ENCODE measurements around the gene MEF2D. TPM values are rescaled to one million over a fixed set of nuclear protein-coding genes. Genes with fewer than 3 reads are reported as not detected.

MEF2D gene
- polyA plus RNA-seq, 1 donor (not counting 4 experiments of a cell fraction or from before 2014, with no cell fraction given) = 9.3 TPM

GRCh38 chr1:156464825-156465452 lies 35.6 kb downstream of the MEF2D start:
- no peaks in the 10 kb centered on the region for H4K20me1 ChIP-seq (ENCODE audit: control insufficient read depth, extremely low read depth, insufficient read depth, low read length)
- no peaks in the 10 kb centered on the region for H3K9me1 ChIP-seq (ENCODE audit: control insufficient read depth, extremely low read depth, insufficient read depth, low read length)
- no peak overlapping the region for H3K9ac ChIP-seq (ENCODE audit: control insufficient read depth, extremely low read depth, insufficient read depth, low read length)
- H3K4me1 ChIP-seq (ENCODE audit: control insufficient read depth, extremely low read depth, insufficient read depth, low read length) = peaks cover 47% of the 10 kb centered on the region
- H3K79me2 ChIP-seq (ENCODE audit: control insufficient read depth, insufficient read depth, low read length) = no peaks in the 10 kb centered on the region
- H3K27ac ChIP-seq (ENCODE audit: control insufficient read depth, insufficient read depth, low read length) = peak overlapping the region; percentile 70
- no peak overlapping the region for H3K4me3 ChIP-seq (ENCODE audit: control insufficient read depth in 2 of 3, extremely low read depth in 1 of 3, insufficient read depth in 2 of 3, low read depth in 1 of 3, low read length in 3 of 3)
- peak overlapping the region; percentile 49 for H3K4me2 ChIP-seq (ENCODE audit: control insufficient read depth, extremely low read depth, insufficient read depth, low read depth, low read length)
- DNase-seq (ENCODE audit: low read depth, low spot score) (no peak), FAIRE-seq (peak; percentile 56)
- TF ChIP-seq EZH2 (IDR thresholded peaks at IDR 0.05; ENCODE audit: low read length) = no peak
- TF ChIP-seq, protein P1, sequence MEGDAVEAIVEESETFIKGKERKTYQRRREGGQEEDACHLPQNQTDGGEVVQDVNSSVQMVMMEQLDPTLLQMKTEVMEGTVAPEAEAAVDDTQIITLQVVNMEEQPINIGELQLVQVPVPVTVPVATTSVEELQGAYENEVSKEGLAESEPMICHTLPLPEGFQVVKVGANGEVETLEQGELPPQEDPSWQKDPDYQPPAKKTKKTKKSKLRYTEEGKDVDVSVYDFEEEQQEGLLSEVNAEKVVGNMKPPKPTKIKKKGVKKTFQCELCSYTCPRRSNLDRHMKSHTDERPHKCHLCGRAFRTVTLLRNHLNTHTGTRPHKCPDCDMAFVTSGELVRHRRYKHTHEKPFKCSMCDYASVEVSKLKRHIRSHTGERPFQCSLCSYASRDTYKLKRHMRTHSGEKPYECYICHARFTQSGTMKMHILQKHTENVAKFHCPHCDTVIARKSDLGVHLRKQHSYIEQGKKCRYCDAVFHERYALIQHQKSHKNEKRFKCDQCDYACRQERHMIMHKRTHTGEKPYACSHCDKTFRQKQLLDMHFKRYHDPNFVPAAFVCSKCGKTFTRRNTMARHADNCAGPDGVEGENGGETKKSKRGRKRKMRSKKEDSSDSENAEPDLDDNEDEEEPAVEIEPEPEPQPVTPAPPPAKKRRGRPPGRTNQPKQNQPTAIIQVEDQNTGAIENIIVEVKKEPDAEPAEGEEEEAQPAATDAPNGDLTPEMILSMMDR (optimal IDR thresholded peaks at IDR 0.05 in 1 of 3, IDR thresholded peaks at IDR 0.05 in 1 of 3, conservative IDR thresholded peaks at IDR 0.05 in 1 of 3; ENCODE audit: extremely low read depth in 1 of 3, insufficient read depth in 2 of 3, low read length in 3 of 3) = no peak
- dilution Hi-C loops (cut with MboI; ENCODE audit: extremely low pct_ligation_motif_present, low sequenced_read_pairs) = no loop called here
- no peaks in the 10 kb centered on the region for H3K27me3 ChIP-seq (ENCODE audit: control insufficient read depth, extremely low read depth, insufficient read depth, low read length)
- H3K36me3 ChIP-seq (ENCODE audit: control insufficient read depth in 2 of 2, extremely low read depth in 1 of 2, insufficient read depth in 2 of 2, low read length in 2 of 2) = peaks cover 20% of the 10 kb centered on the region in 2 experiments
- H3K9me3 ChIP-seq (ENCODE audit: control insufficient read depth, low read depth, low read length) = no peaks in the 10 kb centered on the region
- no peak overlapping the region for H2AFZ ChIP-seq (ENCODE audit: control insufficient read depth, low read length)

DNA sequence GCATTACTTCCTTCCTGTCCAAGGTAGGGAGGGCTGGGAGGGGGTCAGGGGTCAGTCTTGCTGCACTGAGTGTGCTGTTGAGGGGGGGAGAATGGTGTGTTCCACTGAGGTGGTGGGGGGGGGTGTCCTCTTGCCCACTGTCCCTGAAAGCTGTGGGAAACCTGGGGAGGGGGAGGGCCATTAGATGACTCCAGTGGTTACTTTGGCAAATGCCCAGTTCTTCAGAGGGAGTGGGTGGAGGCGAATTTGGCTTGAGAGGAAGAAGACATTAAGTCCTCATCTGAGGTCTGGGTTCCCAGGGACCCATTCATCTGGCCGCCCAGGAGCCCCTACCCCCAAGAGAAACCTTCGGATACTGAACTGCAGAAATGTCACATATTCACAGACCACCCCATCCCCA lies 36.2 kb downstream of the MEF2D start:
- Histone ChIP-seq H3K9me3 (ENCODE audit: control insufficient read depth, low read depth, low read length) (no peaks in the 10 kb centered on the region), H4K20me1 (ENCODE audit: control insufficient read depth, extremely low read depth, insufficient read depth, low read length) (no peaks in the 10 kb centered on the region), H3K9me1 (ENCODE audit: control insufficient read depth, extremely low read depth, insufficient read depth, low read length) (no peaks in the 10 kb centered on the region), H3K4me2 (ENCODE audit: control insufficient read depth, extremely low read depth, insufficient read depth, low read depth, low read length) (peak overlapping the region; percentile 49), H3K9ac (ENCODE audit: control insufficient read depth, extremely low read depth, insufficient read depth, low read length) (no peak overlapping the region), H2AFZ (ENCODE audit: control insufficient read depth, low read length) (no peak overlapping the region), H3K4me3 (ENCODE audit: control insufficient read depth in 2 of 3, extremely low read depth in 1 of 3, insufficient read depth in 2 of 3, low read depth in 1 of 3, low read length in 3 of 3) (no peak overlapping the region), H3K27ac (ENCODE audit: control insufficient read depth, insufficient read depth, low read length) (peak overlapping the region; percentile 70), H3K36me3 (ENCODE audit: control insufficient read depth in 2 of 2, extremely low read depth in 1 of 2, insufficient read depth in 2 of 2, low read length in 2 of 2) (peaks cover 17 to 18% of the 10 kb centered on the region in 2 experiments), H3K27me3 (ENCODE audit: control insufficient read depth, extremely low read depth, insufficient read depth, low read length) (no peaks in the 10 kb centered on the region), H3K79me2 (ENCODE audit: control insufficient read depth, insufficient read depth, low read length) (no peaks in the 10 kb centered on the region), H3K4me1 (ENCODE audit: control insufficient read depth, extremely low read depth, insufficient read depth, low read length) (peaks cover 47% of the 10 kb centered on the region)
- TF ChIP-seq EZH2 (IDR thresholded peaks at IDR 0.05; ENCODE audit: low read length) = no peak
- TF ChIP-seq, protein P1 (optimal IDR thresholded peaks at IDR 0.05 in 1 of 3, IDR thresholded peaks at IDR 0.05 in 1 of 3, conservative IDR thresholded peaks at IDR 0.05 in 1 of 3; ENCODE audit: extremely low read depth in 1 of 3, insufficient read depth in 2 of 3, low read length in 3 of 3) = no peak
- dilution Hi-C loops (cut with MboI; ENCODE audit: extremely low pct_ligation_motif_present, low sequenced_read_pairs) = no loop called here
- DNase-seq (ENCODE audit: low read depth, low spot score) (no peak), FAIRE-seq (peak; percentile 26)

Measured in keratinocyte (primary cell).